22Rv1 (cell line): ENCODE measurements around the gene IQCH.

Experiments used
- H3K27ac ChIP-seq: fragments of 450-650 bp; 2 replicates; pipeline ENCODE4 v1.5.1; 2017
- CTCF ChIP-seq: fragments of 450-650 bp; IDR thresholded peaks from 2 replicates; pipeline ENCODE4 v1.5.1; 2017; ENCODE audit warnings: mild to moderate bottlenecking
- ZFX ChIP-seq: fragments of 450-650 bp; IDR thresholded peaks from 2 replicates; pipeline ENCODE4 v1.6.1; 2017; ENCODE audit warnings: antibody characterized with exemption, borderline replicate concordance

IQCH gene

GRCh38 chr15:67331676-67332075, 77.1 kb downstream of the IQCH start:
- TF ChIP-seq ZFX (no peak), CTCF (no peak)
- H3K27ac ChIP-seq: no peak overlapping the region

DNA sequence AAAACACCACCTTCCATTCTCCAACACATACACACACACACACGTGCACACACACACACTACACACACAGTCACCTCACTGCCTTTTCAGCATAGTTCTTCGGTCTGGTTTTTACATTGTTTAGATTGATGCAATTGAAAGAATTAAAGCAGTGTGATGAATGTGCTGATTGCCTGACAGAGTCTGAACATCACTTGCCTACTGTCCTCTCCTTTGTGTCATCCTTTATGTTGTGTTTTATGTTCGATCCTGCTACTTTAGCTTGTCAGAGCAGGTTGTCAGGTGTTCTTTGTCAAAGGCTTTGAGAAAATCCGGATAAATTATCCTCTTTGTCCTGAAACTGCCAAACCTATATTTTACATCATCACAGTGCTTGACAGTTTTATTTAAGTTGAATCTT, 80.4 kb downstream of the IQCH start:
- no peak for TF ChIP-seq CTCF
- TF ChIP-seq ZFX: no peak
- no peak overlapping the region for H3K27ac ChIP-seq

DNA sequence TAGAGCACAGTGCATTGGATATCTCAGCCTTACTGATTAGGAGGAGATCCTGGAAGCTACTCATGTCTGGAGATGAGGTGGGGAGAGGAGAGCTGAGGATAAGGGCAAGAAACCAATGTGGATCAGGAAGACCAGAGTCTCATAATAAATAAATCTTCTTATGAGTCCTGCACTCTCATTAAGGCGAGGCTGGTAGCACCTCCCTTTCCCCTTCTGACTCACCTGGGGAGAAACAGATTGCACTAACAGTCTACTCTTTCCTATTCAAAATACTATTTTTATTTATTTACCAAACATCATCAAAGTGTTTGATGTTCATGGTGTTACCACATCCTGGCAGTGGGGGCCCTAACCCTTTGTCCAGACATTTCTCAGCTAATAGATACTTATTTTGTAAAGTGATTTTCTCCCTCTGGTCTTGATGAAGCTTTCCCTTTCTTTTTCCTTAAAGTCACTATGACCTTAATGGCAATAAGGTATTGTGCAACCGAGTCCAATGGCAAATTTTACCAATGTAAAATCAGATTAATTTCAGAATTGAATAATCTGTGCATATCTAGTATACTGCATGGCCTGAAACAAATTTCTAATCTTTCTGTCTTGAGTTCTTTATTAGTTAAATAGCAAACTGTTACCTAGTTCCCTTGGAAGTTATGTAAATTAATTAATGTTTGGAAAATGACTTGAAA, 81.1 kb downstream of the IQCH start:
- TF ChIP-seq ZFX (no peak), CTCF (no peak)
- no peak overlapping the region for H3K27ac ChIP-seq

DNA sequence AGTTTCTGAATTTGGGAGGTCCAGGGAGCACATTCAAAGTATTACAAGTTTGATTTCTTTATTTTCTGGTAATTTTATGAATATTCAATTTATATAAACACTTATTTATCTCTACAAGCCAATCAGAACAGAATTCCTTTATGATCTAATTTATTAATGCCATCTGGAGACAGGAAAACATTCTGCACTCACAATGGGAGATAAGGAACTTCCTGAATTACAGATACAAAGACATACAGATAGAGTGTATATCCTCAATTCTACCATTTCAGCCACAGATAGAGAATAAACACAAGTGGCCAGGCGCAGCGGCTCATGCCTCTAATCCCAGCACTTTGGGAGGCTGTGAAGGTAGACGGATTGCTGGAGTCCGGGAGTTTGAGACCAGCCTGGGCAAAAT, 86.0 kb downstream of the IQCH start:
- TF ChIP-seq ZFX: no peak
- TF ChIP-seq CTCF: no peak
- H3K27ac ChIP-seq: no peak overlapping the region

DNA sequence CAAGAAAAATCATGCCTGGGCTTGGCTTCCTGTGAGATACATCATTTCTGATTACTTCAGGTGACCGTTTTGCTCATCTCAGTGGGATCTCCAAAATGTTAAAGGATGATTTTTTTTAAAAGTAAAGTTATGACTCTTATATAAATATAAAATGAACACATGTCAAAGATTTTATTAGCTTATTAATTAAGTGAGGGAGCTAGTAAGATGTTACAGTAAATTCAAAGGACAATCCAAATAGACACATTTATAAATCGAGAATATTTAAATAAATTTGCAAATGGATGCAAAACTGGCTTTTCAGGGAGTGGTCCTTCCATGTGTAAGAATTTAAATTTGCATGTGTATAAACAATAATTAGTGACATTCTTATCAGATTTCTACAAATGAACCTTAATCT, 87.0 kb downstream of the IQCH start:
- TF ChIP-seq ZFX: no peak
- no peak for TF ChIP-seq CTCF
- no peak overlapping the region for H3K27ac ChIP-seq

DNA sequence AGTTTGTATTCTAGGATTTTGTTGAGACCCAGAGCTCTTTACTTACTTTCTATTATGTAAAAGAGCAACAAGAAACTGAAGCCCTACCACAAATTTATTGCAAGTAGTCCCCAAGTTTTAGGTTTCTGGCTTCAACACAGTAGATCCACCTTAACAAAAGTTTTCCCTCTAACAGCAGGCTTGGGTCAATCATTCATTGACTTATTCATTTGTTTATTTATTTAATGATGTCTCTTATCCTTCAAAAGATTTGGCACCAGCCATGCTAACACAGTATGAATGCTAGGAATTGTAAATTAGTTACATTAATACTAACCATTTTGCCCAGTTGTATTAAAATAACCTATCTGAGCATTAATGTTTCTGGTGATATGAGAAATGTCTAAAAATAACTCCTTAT, 88.6 kb downstream of the IQCH start:
- TF ChIP-seq ZFX (no peak), CTCF (no peak)
- no peak overlapping the region for H3K27ac ChIP-seq

- H3K27ac ChIP-seq: no peak overlapping the region
- TF ChIP-seq CTCF (no peak), ZFX (no peak)
Observed at GRCh38 chr15:67349634-67350033, 95.0 kb downstream of the IQCH start.
